AG20443 (cell line): ENCODE data around the gene TMEM106B.
"Not testable (repeated sequence)": the region's sequence is repeated elsewhere in the genome, so short reads cannot be mapped to it uniquely, and the experiment has no call there.

Experiments used
- DNase-seq: peaks from one replicate; pipeline ENCODE4 v3.0.0; 2012; ENCODE audit warnings: low spot score, mixed read lengths

The TMEM106B gene

GRCh38 chr7:12211054-12211710 is at the start of gene TMEM106B:
TMEM106B (plus strand) TSS chr7:12211294; CDS start chr7:12214811, 3,517 bp downstream.
- peak; percentile 99 for DNase-seq

GRCh38 chr7:12162415-12163113 is 48.5 kb upstream of the TMEM106B start:
- DNase-seq = peak; percentile 7

GRCh38 chr7:12168065-12168464 is 43.0 kb upstream of the TMEM106B start:
- DNase-seq = not testable (repeated sequence)

GRCh38 chr7:12169981-12170820 is 40.9 kb upstream of the TMEM106B start:
- not testable (repeated sequence) for DNase-seq

- no peak for DNase-seq
These were observed 37.4 kb upstream of the TMEM106B start for GRCh38 chr7:12173671-12174070.

GRCh38 chr7:12174931-12175330 is 36.2 kb upstream of the TMEM106B start:
- DNase-seq = no peak

DNA sequence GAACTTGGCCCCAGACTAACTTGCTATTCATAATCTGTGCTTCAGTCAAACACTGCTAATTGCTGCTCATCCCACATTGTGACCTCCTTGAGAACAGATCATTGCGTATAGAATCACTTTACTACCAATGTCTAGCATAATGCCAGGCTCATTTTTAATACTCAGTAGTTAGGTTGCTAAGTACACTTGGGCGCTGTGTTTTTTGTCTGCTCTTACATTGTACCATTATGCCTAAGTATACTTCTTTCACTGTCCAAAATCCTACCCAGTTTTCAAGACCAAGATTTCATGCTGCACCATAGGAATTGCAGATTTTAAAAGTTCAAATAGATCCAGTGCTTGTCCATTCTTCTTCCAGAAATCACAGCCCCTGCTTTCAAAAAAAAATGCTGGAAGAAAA is 32.8 kb upstream of the TMEM106B start:
- no peak for DNase-seq

DNA sequence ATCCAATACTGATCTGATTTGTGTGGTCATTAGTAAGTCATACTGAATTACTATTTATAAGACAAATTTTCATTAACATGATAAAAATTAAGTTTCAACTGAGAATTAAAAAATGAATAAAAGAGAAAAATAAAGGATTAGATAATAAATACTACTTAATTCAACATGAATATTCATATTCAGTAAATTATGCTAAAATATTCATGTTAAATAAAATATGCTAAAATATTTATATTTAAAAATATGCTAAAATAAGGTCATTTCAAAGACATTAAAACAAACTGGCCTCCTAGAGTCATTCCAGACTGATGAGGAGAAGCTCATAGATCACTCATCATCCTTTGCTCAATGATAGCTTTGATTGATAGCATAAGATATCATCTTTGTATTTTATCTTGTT is 16.7 kb upstream of the TMEM106B start:
- DNase-seq = no peak

- DNase-seq = no peak
These were observed 14.7 kb upstream of the TMEM106B start for GRCh38 chr7:12196386-12196785.

DNA sequence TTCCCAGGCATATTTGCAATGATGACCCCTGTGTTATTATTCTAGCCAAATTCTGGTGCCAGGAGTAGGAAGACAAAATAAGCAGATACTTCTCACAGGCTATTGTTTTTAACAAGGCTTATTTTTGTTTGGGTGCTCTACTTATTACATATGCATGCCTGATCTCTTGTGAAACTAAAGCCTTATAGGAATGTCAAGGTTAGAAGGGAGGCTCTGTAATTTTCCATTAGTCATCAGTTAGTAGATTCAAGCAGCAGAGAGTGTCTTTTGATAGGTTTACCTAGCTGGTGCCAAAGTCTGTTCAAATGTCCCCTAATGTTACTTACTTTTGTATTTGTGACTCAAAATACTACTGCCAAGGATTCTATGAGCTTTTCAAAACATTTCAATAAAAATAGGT is 11.7 kb upstream of the TMEM106B start:
- no peak for DNase-seq

GRCh38 chr7:12207046-12207445 is 4.0 kb upstream of the TMEM106B start:
- DNase-seq = no peak

GRCh38 chr7:12209221-12209620 is 1.9 kb upstream of the TMEM106B start:
- no peak for DNase-seq

DNA sequence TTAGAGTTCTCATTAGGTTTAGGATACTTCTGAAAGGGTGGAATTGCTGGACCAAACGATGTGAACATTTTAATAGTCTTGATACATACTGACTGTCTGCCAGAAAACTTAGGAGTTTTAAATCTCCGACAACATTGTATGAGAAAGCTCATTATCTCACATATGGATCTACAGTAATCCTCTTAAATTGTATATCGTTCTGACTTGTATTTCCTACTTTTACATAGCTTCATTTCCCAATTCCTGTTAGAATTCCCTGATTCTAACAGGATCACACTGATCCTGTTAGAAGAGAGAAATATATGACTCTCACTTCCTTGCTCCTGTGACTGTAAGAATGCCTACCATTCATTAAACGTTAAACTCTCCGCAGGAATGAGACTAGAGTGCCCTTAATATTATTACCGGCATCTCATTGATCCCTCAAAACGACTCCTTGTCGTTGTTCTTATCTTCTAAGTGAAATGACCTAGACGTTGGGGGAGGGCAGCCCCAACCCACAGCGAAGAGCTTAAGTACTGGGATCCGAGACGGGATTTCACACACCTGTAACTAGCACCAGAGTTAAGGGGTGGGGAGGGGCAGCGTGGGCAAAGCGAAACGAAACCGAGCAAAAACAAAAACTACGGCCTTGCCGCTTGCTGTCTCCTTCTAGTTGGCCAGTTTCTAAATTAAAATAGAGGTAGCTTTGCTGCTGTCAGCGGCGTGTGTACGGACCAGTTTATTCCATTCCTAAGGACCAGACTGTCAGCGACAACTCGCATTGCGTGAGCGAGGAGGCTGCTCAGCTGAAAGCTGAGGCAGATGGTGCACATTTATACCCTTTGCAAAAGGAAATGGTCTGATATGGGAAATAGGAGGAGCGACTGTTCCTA is 678 bp upstream of the TMEM106B start:
- peak; percentile 7 for DNase-seq

GRCh38 chr7:12211711-12212485 is 804 bp downstream of the TMEM106B start:
- DNase-seq = no peak

DNA sequence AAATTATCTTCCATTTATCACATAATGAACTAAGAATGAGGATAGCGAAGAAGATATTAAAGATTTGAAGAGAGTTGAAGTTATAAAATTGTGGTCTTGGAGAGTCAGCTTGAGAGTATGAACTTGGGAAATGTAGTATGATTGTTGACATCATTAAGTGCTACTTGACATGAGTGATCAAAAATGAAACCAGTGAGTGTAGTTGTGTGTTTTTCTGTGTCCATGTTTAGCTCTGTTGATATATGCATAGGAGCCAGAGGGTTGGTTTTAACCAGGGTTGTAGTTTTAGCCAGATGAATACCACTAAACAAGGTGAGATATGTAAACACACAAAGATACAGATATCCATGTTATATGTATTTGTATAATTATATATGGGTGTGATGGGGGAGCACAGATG is 6.2 kb downstream of the TMEM106B start:
- no peak for DNase-seq

DNA sequence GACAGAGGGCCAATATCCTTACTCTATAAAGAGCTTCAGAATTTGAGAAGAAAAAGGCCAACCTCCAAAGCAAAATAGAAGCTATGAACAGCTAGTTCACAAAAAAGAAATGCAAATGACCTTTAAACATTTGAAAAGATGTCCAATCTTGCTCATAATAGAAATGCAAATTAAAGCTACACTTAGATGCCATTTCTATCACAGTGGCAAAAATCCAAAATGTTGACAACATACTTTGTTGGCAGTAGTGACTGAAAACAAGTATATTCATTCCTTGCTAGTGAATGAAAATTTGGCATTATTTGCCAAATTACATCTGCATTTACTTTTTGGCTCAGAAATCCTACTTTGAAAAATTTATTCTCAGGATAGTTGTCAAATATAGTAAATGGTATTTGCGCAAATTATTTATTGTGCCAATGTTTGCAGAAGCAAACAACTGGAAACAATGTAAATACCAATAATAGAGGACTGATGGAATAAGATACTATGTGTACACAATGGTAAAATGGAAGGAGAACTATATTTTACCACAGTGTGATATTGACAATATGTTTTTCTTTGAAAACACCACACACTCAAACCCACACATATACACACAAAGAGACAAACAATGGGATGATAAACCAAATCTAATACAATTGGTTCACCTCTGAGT is 9.4 kb downstream of the TMEM106B start:
- no peak for DNase-seq

DNA sequence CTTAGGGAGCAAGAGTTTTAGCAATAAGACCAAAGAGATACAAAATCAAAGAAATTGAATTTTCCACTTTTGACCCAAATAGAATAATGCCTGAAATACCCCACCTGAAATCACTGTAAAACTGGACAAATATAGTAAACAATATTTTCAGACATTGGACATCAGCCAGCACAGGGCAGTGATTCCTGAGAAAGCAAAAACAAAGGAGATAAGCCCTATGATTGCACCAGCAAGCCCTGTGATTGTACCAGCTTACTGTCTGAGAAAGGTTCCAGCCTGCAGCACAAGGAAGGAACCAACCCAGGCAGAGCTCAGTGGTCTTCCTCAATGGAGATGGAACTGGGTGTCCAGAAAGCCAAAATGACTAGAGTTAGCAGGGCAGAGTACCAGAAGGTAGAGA is 10.3 kb downstream of the TMEM106B start:
- DNase-seq = no peak

DNA sequence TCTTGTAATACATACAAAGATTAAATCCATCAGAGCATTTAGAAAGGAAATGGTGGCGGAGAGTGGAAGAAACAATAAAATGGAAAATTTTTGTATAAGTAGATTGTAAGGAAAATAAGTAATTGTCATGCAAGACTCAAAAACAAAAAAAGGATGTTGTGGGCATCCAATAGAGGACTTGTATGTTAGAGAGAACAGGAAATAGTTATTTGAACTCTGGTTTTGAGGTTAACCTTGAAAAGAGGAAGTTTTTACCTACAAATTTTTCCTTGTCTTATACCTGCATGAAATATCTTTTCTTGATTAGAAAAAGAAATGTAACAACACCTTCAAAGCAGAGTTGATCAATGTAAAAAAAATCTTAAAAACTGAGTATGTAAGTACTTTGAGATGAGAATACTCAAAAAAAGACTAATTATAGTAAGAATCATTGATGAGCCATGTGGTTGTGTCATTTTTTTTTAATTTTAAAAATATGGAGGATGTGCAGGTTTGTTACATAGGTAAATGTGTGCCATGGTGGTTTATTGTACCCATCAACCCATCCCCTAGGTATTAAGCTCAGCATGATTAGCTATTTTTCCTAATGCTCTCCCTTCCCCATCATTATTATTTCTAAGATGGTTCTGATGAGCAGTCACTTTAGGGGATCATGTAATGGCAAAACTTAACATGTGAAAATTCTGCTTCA is 11.9 kb downstream of the TMEM106B start:
- no peak for DNase-seq

DNA sequence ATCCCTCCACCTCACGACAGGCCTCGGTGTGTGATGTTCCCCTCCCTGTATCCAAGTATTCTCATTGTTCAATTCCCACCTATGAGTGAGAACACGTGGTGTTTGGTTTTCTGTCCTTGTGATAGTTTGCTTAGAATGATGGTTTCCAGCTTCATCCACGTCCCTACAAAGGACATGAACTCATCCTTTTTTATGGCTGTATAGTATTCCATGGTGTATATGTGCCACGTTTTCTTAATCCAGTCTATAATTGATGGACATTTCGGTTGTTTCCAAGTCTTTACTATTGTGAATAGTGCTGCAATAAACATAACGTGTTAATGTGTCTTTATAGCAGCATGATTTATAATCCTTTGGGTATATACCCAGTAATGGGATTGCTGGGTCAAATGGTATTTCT is 13.9 kb downstream of the TMEM106B start:
- DNase-seq = not testable (repeated sequence)

- DNase-seq = no peak
These were observed 15.7 kb downstream of the TMEM106B start for GRCh38 chr7:12226756-12227155.
